Stimulated activated naive CD4-positive, alpha-beta T cell treated with Interleukin-2 at 50 U/mL for 16 hours (primary cell): ENCODE results near the gene S100A4.

Experiments used
- DNase-seq: peaks from one replicate; lab custom pipeline; 2025; lab: John Stamatoyannopoulos, UW

S100A4 gene

GRCh38 chr1:153547560-153548551 lies 2.2 kb upstream of the S100A4 start:
- no peak for DNase-seq

GRCh38 chr1:153546796-153547559 lies 1.4 kb upstream of the S100A4 start:
- no peak for DNase-seq

GRCh38 chr1:153546371-153546770 lies 765 bp upstream of the S100A4 start:
- DNase-seq, result no peak

- no peak for DNase-seq
Measured at GRCh38 chr1:153544453-153545066, 1.0 kb downstream of the S100A4 start.

- no peak for DNase-seq
Measured at GRCh38 chr1:153543736-153544135, 1.9 kb downstream of the S100A4 start.

- DNase-seq, result no peak
Measured at GRCh38 chr1:153542956-153543711, 2.5 kb downstream of the S100A4 start.

GRCh38 chr1:153541641-153542590 lies 3.7 kb downstream of the S100A4 start:
- DNase-seq, result no peak

GRCh38 chr1:153540394-153541361 lies 4.9 kb downstream of the S100A4 start, which contains the start of gene S100A5:
Gene S100A5 (minus strand): TSS chr1:153540934. CDS start chr1:153540191, 743 bp downstream.
- peak; percentile 52 for DNase-seq

- no peak for DNase-seq
Measured at GRCh38 chr1:153539395-153540093, 6.1 kb downstream of the S100A4 start.

GRCh38 chr1:153538315-153538821 lies 7.2 kb downstream of the S100A4 start:
- no peak for DNase-seq

- DNase-seq, result no peak
Measured at GRCh38 chr1:153537376-153537730, 8.3 kb downstream of the S100A4 start.

GRCh38 chr1:153536671-153537375 lies 8.8 kb downstream of the S100A4 start:
- DNase-seq, result no peak

GRCh38 chr1:153536012-153536670 lies 9.5 kb downstream of the S100A4 start:
- DNase-seq, result peak; percentile 81

GRCh38 chr1:153535242-153536011 lies 10.2 kb downstream of the S100A4 start, which contains the start of gene S100A6:
Gene S100A6 (minus strand): TSS chr1:153535991. CDS start chr1:153535339, 652 bp downstream.
- DNase-seq, result peak; percentile 30

- no peak for DNase-seq
Measured at GRCh38 chr1:153534925-153535241, 10.7 kb downstream of the S100A4 start.

- DNase-seq, result no peak
Measured at GRCh38 chr1:153534226-153534924, 11.2 kb downstream of the S100A4 start.
